ENCODE data around the gene CREBBP.

GRCh38 chr16:3866703-3867431 lies 13.6 kb downstream of the CREBBP start:
- TF ChIP-seq EP300 (IDR thresholded peaks at IDR 0.05; ENCODE audit: borderline replicate concordance), result no peak
- TF ChIP-seq CREB1 (IDR thresholded peaks at IDR 0.05; ENCODE audit: low read depth), result no peak
- no peak for TF ChIP-seq YY1 (IDR thresholded peaks at IDR 0.05; ENCODE audit: low read depth)

Measured in Ishikawa (cell line).